Right lobe of liver (tissue), 4 donors: ENCODE measurements around the gene OBSCN.

Source experiments
- CTCF ChIP-seq, 4 donors: fragments of 200-600 bp in 3 of 4; fragments of 450-650 bp in 1 of 4; IDR thresholded peaks; one replicate each; pipeline versions ENCODE4 v1.5.1 to v1.8.0; 2016 to 2022; ENCODE audit warnings: antibody characterized with exemption in 4 of 4, mild to moderate bottlenecking in 2 of 4
- POLR2A ChIP-seq: fragments of 450-650 bp; IDR thresholded peaks from one replicate; pipeline ENCODE4 v1.6.1; 2017; ENCODE audit warnings: antibody characterized with exemption, mild to moderate bottlenecking
- donor health status: DM: no; HTN: no; CAD: no.
- donor health status: DM: no; HTN: no; CAD: no.
- donor health status: DM: no; HTN: yes; CAD: no.

- TF ChIP-seq CTCF (IDR thresholded peaks at IDR 0.05) (no peak), POLR2A (no peak)
Measured at GRCh38 chr1:228315484-228315944, 107.7 kb downstream of the OBSCN start.
